ENCODE measurements around the gene MSI2. TPM values are rescaled to one million over a fixed set of nuclear protein-coding genes. Genes with fewer than 3 reads are reported as not detected.

Gene MSI2
- total and polyA plus RNA-seq, 12 donors: 25.5 to 135 (median 121) TPM

GRCh38 chr17:57260325-57261083 lies 4.2 kb downstream of the MSI2 start:
- 66 to 68% methylated on average over 7 of the region's 7 CpGs for WGBS, 2 donors
- Histone ChIP-seq H3K9me3 (no peaks in the 10 kb centered on the region), H3K4me1 (peaks cover 0 to 44% (median 24%) of the 10 kb centered on the region in 9 donors), H3K27ac (no peak overlapping the region), H3K4me3 (no peak overlapping the region), H3K36me3 (peaks cover 0 to 57% (median 17%) of the 10 kb centered on the region in 9 donors), H3K27me3 (peaks cover 0 to 4% (median 0%) of the 10 kb centered on the region in 7 donors)
- no peak for TF ChIP-seq CTCF (IDR thresholded peaks at IDR 0.05)
- DNase-seq (no peak), ATAC-seq (no peak)
- intact Hi-C loops (cut with DNase I): loop anchor here in 2 of 10 donors (5.0 to 10.0 kb wide), 2 partner anchors 62 to 174 kb away; no protein-coding TSS in a partner anchor

GRCh38 chr17:57261084-57261461 lies 4.8 kb downstream of the MSI2 start:
- ATAC-seq (no peak), DNase-seq (no peak)
- Histone ChIP-seq H3K9me3 (no peaks in the 10 kb centered on the region), H3K4me1 (peaks cover 0 to 44% (median 24%) of the 10 kb centered on the region in 9 donors), H3K27ac (no peak overlapping the region), H3K4me3 (no peak overlapping the region), H3K27me3 (no peaks in the 10 kb centered on the region), H3K36me3 (peaks cover 0 to 63% (median 17%) of the 10 kb centered on the region in 9 donors)
- TF ChIP-seq CTCF (IDR thresholded peaks at IDR 0.05): no peak
- intact Hi-C loops (cut with DNase I): loop anchor here in 2 of 10 donors (5.0 to 10.0 kb wide), 2 partner anchors 61 to 174 kb away; no protein-coding TSS in a partner anchor
- 56 to 60% methylated on average over 4 of the region's 4 CpGs for WGBS, 2 donors

GRCh38 chr17:57262557-57262956 lies 6.2 kb downstream of the MSI2 start:
- Histone ChIP-seq H3K36me3 (peaks cover 0 to 78% (median 17%) of the 10 kb centered on the region in 9 donors), H3K27ac (no peak overlapping the region), H3K4me1 (peaks cover 0 to 43% (median 22%) of the 10 kb centered on the region in 9 donors), H3K9me3 (no peaks in the 10 kb centered on the region), H3K27me3 (no peaks in the 10 kb centered on the region), H3K4me3 (no peak overlapping the region)
- no peak for ATAC-seq
- no peak for DNase-seq
- no peak for TF ChIP-seq CTCF (IDR thresholded peaks at IDR 0.05)
- 65 to 78% methylated on average over 1 of the region's 1 CpG for WGBS, 2 donors
- intact Hi-C loops (cut with DNase I): loop anchor here in 2 of 10 donors (5.0 to 10.0 kb wide), 2 partner anchors 60 to 172 kb away; no protein-coding TSS in a partner anchor

- ATAC-seq (no peak), DNase-seq (no peak)
- Histone ChIP-seq H3K27ac (no peak overlapping the region), H3K4me1 (peaks cover 0 to 28% (median 8%) of the 10 kb centered on the region in 9 donors), H3K9me3 (no peaks in the 10 kb centered on the region), H3K27me3 (no peaks in the 10 kb centered on the region), H3K4me3 (no peak overlapping the region), H3K36me3 (peaks cover 0 to 95% (median 17%) of the 10 kb centered on the region in 9 donors)
- 95 to 98% methylated on average over 5 of the region's 5 CpGs for WGBS, 2 donors
- intact Hi-C loops (cut with DNase I): loop anchor here in 2 of 10 donors (5.0 to 10.0 kb wide), 2 partner anchors 58 to 171 kb away; no protein-coding TSS in a partner anchor
- no peak for TF ChIP-seq CTCF (IDR thresholded peaks at IDR 0.05)
Measured at GRCh38 chr17:57264250-57264649, 7.9 kb downstream of the MSI2 start.
